ENCODE measurements around the gene ZSWIM8.

Gene ZSWIM8

DNA sequence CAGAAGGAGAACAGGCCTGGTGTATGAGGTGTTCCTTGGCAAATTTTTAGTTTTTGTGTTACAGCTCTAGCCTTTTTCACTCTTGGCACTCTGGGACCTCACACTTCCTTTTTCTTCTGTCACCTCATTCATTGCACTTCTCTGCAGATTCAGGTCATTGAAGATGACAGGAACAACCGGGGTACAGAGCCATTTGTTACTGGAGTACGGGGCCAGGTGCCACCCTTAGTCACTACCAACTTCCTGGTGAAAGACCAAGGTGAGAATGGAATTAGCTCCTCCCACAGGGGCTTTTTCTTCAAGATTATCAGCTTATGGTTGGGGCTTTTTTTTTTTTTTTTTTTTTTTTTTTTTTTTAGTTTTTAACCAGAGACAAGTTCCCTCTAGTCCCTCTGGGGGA lies 22.1 kb upstream of the ZSWIM8 start:
- no peak overlapping the region for H3K4me3 ChIP-seq (ENCODE audit: low read depth, low read length)
- TF ChIP-seq CTCF (IDR thresholded peaks at IDR 0.05; ENCODE audit: low read depth, low read length, missing control alignments): no peak

DNA sequence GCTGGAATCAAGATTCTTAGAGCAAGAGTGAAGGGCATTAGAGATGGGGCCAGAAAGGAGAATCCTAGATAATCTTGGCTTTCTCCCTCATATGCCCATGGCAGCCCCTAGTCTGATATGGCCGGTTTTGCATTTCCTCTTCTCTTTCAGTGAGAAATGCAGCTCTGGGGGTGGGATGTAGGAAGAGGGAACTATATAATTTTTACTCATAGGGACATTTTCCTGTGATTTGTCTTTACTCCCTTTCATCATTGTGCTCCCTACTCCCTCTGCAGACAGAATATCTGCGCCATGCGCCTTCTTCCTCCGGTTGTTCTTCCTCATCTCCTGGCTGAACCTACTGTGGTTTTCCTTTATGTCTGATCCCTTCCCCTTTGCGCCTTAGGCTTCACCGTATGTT lies 20.3 kb upstream of the ZSWIM8 start:
- DNase-seq (ENCODE audit: low read depth): no peak
- TF ChIP-seq CTCF (IDR thresholded peaks at IDR 0.05; ENCODE audit: low read depth, low read length, missing control alignments): no peak
- H3K4me3 ChIP-seq (ENCODE audit: low read depth, low read length): no peak overlapping the region

More for the DNA sequence above, 22.1 kb upstream of the ZSWIM8 start:
- DNase-seq (ENCODE audit: low read depth): no peak

- TF ChIP-seq CTCF (IDR thresholded peaks at IDR 0.05; ENCODE audit: low read depth, low read length, missing control alignments): peak; percentile 52
- H3K4me3 ChIP-seq (ENCODE audit: low read depth, low read length): no peak overlapping the region
- DNase-seq (ENCODE audit: low read depth): no peak
Observed at GRCh38 chr10:73768881-73769280, 16.5 kb upstream of the ZSWIM8 start.

DNA sequence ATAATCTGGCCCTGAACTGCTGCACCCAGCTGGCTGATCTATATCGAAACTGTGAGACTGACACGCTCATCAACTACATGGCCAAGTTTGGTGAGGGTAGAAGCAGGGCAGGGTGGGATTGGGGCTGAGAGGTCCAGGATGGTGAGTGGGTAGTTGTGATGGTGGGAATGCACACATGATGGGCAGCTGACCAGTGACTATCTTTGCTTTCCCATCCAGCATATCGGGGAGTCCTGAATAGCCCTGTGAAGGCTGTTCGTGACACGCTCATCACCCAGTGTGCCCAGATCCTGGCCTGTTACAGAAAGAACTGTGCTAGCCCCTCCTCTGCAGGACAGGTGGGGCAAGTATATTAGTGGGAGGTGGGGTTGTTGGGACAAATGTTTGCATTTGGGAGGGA lies 16.0 kb upstream of the ZSWIM8 start:
- H3K4me3 ChIP-seq (ENCODE audit: low read depth, low read length): no peak overlapping the region

DNA sequence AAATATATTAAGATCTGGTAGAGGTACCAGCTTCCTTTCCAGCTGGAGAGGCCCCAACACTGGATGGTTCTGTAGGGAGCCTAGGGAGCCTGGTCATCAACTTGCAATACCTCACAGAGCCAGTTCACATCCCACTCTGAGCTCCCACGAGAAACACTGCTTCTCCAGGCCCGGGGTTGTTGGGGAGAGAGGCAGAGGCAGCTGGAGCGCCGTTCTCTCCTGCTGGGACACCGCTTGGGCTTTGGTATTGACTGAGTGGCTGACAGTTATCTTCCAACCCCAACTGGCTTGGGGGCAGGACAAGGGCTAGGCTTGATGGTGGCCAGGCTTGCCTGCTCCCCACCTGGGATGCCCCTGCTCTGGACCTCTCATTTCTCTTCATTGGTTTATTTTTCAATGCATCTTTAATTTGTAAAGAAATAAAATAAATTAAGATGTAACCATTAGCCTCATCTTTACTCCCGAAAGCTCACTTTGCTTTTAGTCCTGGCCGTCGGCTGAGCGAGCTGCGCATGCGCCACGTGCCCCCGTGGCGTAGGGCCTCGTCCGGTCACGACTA lies 13.6 kb upstream of the ZSWIM8 start:
- no peak for TF ChIP-seq CTCF (IDR thresholded peaks at IDR 0.05; ENCODE audit: low read depth, low read length, missing control alignments)
- H3K4me3 ChIP-seq (ENCODE audit: low read depth, low read length): peak overlapping the region; percentile 66
- no peak for DNase-seq (ENCODE audit: low read depth)

More for the DNA sequence above, 16.0 kb upstream of the ZSWIM8 start:
- DNase-seq (ENCODE audit: low read depth): no peak
- no peak for TF ChIP-seq CTCF (IDR thresholded peaks at IDR 0.05; ENCODE audit: low read depth, low read length, missing control alignments)

DNA sequence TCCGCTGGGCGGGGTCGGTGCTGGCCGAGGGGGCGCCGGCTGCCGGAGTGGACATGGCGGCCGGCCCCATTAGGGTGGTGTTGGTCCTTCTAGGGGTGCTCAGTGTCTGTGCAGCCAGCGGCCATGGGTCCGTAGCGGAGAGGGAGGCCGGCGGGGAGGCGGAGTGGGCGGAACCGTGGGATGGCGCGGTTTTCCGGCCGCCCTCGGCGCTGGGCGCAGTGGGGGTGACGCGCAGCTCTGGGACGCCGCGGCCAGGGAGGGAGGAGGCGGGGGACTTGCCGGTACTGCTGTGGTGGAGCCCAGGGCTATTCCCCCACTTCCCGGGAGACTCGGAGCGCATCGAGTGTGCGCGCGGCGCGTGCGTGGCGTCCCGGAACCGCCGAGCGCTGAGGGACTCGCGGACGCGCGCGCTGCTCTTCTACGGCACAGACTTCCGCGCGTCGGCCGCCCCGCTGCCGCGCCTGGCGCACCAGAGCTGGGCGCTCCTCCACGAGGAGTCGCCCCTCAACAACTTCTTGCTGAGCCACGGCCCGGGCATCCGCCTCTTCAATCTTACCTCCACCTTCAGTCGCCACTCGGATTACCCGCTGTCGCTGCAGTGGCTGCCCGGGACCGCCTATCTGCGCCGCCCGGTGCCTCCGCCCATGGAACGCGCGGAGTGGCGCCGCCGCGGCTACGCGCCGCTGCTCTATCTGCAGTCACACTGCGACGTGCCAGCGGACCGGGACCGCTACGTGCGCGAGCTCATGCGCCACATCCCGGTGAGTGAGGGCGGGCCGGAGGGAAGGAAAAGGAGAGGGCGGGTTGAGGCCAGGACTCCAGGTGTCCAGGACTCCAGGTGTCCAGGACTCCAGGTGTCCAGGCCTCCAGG lies 12.9 kb upstream of the ZSWIM8 start:
- peak overlapping the region; percentile 66 for H3K4me3 ChIP-seq (ENCODE audit: low read depth, low read length)

More for the DNA sequence above, 12.9 kb upstream of the ZSWIM8 start:
- peak; percentile 48 for DNase-seq (ENCODE audit: low read depth)
- TF ChIP-seq CTCF (IDR thresholded peaks at IDR 0.05; ENCODE audit: low read depth, low read length, missing control alignments): no peak
